Measurements from ENCODE around the gene POLDIP2. TPM values are rescaled to one million over a fixed set of nuclear protein-coding genes. Genes with fewer than 3 reads are reported as not detected.

The POLDIP2 gene
- total RNA-seq, 1 donor from 2014 or later = 68.6 TPM

DNA sequence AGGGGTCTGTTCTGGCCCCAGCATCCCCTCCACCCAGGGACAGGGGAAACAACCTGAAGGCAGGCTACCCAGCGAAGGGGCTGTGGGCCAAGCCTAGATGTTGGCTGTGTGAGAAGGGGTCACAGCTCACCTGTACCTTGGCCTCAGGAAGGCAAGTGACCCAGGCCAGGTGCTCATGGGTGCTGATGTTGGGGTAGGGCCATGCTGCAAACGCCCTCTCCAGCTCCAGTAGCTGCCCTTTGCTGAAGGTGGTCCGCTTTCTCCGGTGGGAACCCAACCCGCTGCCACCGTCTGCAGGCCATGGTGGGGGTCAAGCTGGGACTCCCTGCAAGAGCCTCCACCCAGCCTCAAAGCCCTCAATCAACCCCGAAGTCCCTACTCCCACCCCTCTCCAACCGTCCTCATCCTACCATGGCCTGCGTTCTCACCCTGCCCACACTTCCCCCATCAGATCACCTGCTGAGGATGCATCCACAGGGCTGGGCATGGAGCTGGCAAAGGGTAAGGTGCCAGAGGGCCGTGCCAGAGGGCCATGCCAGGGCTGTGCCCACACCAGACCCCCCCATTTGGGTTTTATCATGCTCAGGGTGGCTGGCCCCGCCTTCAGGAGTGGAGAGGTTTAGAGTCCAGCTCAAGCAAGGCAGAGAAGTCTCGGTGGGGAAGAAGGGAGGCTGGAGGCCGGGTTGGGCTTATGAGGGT, 7.5 kb upstream of the POLDIP2 start, which contains the start of gene SEBOX:
Gene SEBOX, minus strand, starts transcription at position 535 of the 699 bp plus-strand sequence. Its CDS starts 48 bp downstream, at position 487.
- H3K4me3 Mint-ChIP-seq (ENCODE audit: low read depth) = no peak within 1 kb of the TSS
- H3K9me3 Mint-ChIP-seq (ENCODE audit: low read depth) = no peaks in the 10 kb centered on the region
- no peaks in the 10 kb centered on the region for H3K27me3 Mint-ChIP-seq
- TF ChIP-seq, protein P1, sequence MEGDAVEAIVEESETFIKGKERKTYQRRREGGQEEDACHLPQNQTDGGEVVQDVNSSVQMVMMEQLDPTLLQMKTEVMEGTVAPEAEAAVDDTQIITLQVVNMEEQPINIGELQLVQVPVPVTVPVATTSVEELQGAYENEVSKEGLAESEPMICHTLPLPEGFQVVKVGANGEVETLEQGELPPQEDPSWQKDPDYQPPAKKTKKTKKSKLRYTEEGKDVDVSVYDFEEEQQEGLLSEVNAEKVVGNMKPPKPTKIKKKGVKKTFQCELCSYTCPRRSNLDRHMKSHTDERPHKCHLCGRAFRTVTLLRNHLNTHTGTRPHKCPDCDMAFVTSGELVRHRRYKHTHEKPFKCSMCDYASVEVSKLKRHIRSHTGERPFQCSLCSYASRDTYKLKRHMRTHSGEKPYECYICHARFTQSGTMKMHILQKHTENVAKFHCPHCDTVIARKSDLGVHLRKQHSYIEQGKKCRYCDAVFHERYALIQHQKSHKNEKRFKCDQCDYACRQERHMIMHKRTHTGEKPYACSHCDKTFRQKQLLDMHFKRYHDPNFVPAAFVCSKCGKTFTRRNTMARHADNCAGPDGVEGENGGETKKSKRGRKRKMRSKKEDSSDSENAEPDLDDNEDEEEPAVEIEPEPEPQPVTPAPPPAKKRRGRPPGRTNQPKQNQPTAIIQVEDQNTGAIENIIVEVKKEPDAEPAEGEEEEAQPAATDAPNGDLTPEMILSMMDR (IDR thresholded peaks at IDR 0.05; ENCODE audit: unreplicated experiment) = no peak
- peaks cover 21% of the 10 kb centered on the region for H3K4me1 Mint-ChIP-seq (ENCODE audit: low read depth)
- DNase-seq (ENCODE audit: low spot score, unreplicated experiment) = no peak
- no peak within 1 kb of the TSS for H3K27ac Mint-ChIP-seq
- H3K36me3 Mint-ChIP-seq (ENCODE audit: insufficient read depth) = peaks cover 8% of the 10 kb centered on the region

DNA sequence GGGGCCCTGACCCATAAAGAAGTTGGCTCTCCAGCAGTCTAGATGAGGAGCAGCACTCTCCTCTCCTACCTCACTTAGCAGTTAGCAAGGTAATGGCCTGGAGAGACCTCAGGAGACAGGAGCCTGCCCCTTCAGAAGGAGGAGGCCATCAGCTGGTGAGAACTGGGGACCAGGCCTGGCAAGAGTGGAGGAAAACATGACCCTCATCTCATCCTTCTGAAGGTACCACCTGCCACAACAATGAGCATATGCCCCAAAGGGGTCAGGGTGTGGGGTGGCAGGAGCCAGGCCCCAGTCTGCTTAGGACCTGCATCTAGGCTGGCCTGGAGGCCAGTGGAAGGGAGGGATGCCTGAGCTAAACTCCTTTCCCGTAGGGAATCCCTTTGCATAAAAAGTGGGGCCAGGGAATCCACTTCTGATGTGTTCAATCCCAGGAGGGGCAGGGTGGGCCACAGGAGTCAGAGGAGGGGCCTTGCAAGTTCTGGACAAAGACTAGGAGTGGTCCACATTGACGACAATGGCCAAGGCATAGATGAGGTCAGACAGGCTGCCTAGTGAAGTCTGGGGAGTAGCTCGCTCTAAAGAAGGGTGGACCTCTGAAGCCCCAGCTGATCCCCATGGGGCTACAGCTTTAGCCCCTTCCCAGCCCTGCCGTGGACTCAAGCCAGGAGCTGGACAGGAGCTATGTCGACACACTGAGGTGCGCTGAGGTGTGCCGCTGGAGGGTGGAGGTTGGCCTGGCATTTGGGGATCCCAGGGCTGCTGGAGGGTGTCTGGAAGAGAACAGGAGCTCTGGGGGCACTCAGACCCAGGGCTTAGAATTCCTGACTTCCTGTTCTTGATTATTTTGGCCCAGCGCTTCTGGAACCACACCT, 6.7 kb upstream of the POLDIP2 start:
- H3K4me3 Mint-ChIP-seq (ENCODE audit: low read depth) = no peak overlapping the region
- no peak overlapping the region for H3K27ac Mint-ChIP-seq
- peaks cover 14% of the 10 kb centered on the region for H3K4me1 Mint-ChIP-seq (ENCODE audit: low read depth)
- peaks cover 10% of the 10 kb centered on the region for H3K36me3 Mint-ChIP-seq (ENCODE audit: insufficient read depth)
- H3K27me3 Mint-ChIP-seq = no peaks in the 10 kb centered on the region
- no peaks in the 10 kb centered on the region for H3K9me3 Mint-ChIP-seq (ENCODE audit: low read depth)
- TF ChIP-seq, protein P1 (IDR thresholded peaks at IDR 0.05; ENCODE audit: unreplicated experiment) = no peak
- DNase-seq (ENCODE audit: low spot score, unreplicated experiment) = no peak

- Mint-ChIP-seq H3K27ac (no peak overlapping the region), H3K27me3 (no peaks in the 10 kb centered on the region), H3K4me3 (ENCODE audit: low read depth) (no peak overlapping the region), H3K4me1 (ENCODE audit: low read depth) (peaks cover 8% of the 10 kb centered on the region), H3K36me3 (ENCODE audit: insufficient read depth) (peaks cover 10% of the 10 kb centered on the region), H3K9me3 (ENCODE audit: low read depth) (no peaks in the 10 kb centered on the region)
- TF ChIP-seq, protein P1 (IDR thresholded peaks at IDR 0.05; ENCODE audit: unreplicated experiment) = no peak
- DNase-seq (ENCODE audit: low spot score, unreplicated experiment) = no peak
These were observed 5.9 kb upstream of the POLDIP2 start for GRCh38 chr17:28363186-28363585.

- TF ChIP-seq, protein P1 (IDR thresholded peaks at IDR 0.05; ENCODE audit: unreplicated experiment) = no peak
- Mint-ChIP-seq H3K27me3 (no peaks in the 10 kb centered on the region), H3K4me1 (ENCODE audit: low read depth) (peaks cover 18% of the 10 kb centered on the region), H3K36me3 (ENCODE audit: insufficient read depth) (peaks cover 17% of the 10 kb centered on the region), H3K4me3 (ENCODE audit: low read depth) (peak overlapping the region; percentile 87), H3K27ac (peak overlapping the region; percentile 95), H3K9me3 (ENCODE audit: low read depth) (no peaks in the 10 kb centered on the region)
- DNase-seq (ENCODE audit: low spot score, unreplicated experiment) = no peak
These were observed 522 bp upstream of the POLDIP2 start for GRCh38 chr17:28357901-28358197.

DNA sequence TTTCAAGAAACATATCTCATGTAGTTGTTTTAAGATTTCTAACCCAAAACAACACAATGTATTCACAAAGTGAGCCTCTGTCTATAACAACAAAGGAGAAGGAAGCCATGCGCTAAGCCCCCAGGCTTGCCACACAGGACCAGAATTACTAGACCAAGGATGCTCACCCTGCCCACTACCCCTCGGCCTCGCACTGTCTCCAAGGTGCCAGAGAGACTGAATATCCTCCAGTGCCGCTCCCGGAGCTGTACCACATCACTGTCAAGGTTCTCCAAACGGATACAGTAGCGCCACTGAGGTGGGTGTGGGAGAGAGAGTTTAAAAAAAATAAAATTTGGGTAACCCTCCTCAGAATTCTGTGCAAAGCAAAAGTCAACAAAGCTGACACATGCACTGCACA, 7.1 kb downstream of the POLDIP2 start:
- peaks cover 20% of the 10 kb centered on the region for H3K36me3 Mint-ChIP-seq (ENCODE audit: insufficient read depth)
- TF ChIP-seq, protein P1 (IDR thresholded peaks at IDR 0.05; ENCODE audit: unreplicated experiment) = no peak
- H3K27me3 Mint-ChIP-seq = no peaks in the 10 kb centered on the region
- H3K9me3 Mint-ChIP-seq (ENCODE audit: low read depth) = no peaks in the 10 kb centered on the region
- H3K4me3 Mint-ChIP-seq (ENCODE audit: low read depth) = no peak overlapping the region
- no peak for DNase-seq (ENCODE audit: low spot score, unreplicated experiment)
- no peaks in the 10 kb centered on the region for H3K4me1 Mint-ChIP-seq (ENCODE audit: low read depth)
- no peak overlapping the region for H3K27ac Mint-ChIP-seq

Data from progenitor cell of endocrine pancreas (in vitro differentiated cells).